K562 (cell line): Measurements from ENCODE around the gene NBEAL2. TPM values are rescaled to one million over a fixed set of nuclear protein-coding genes. Genes with fewer than 3 reads are reported as not detected.
A peak's percentile ranks its signal among the peaks of the same experiment; 100 is the strongest.

Source experiments
- ATAC-seq: fragments of 200-7000 bp; cut with Tn5 transposase; 3 replicates; pipeline ENCODE4 v1.9.1; 2020; ENCODE audit warnings: moderate library complexity
- BruUV-seq: library from RNA; stranded (reverse); fragments of 400-500 nt; replicated peaks from 2 replicates; lab custom pipeline; 2021; lab: Mats Ljungman, UMichigan
- CTCF ChIA-PET: fragments of 300-600 bp; formaldehyde crosslinking; extraction: SDS; loops from one replicate; lab custom pipeline; 2021; ENCODE audit warnings: low intra/inter-chr PET ratio; lab: Yijun Ruan, JAX
- POLR2A ChIA-PET: fragments of 300-600, 350-650 bp; sonication (Branson Sonifier 250); formaldehyde crosslinking; extraction: SDS; loops from one replicate; lab custom pipeline; 2021; ENCODE audit warnings: antibody characterized with exemption, inconsistent platforms; lab: Yijun Ruan, JAX
- DNase-seq, 4 experiments: peaks; one replicate each; pipeline versions ENCODE4 v3.0.0 to v3.0.0-alpha.2; 2011 to 2018; ENCODE audit warnings: low spot score in 3 of 4, mixed read lengths in 3 of 4; ENCODE audit errors: extremely low read depth in 1 of 4
- FAIRE-seq: peaks from 2 replicates; lab custom pipeline; 2011; peaks lifted over from hg19 to GRCh38; lab: Jason Lieb, UNC
- H2AFZ ChIP-seq: 2 replicates; pipeline ENCODE4 v1.6.0; 2011; ENCODE audit warnings: low read depth, low read length, control low read depth, inconsistent platforms
- H3K27ac ChIP-seq: fragments of 200-600 bp; 3 replicates; pipeline ENCODE4 v1.8.0; 2011; ENCODE audit warnings: low read depth, mild to moderate bottlenecking, control low read depth, inconsistent platforms, low read length, moderate library complexity, mixed read lengths; ENCODE audit errors: extremely low read depth
- H3K27me3 ChIP-seq, 2 experiments: fragments of 300-600 bp in 1 of 2; 2 replicates in 1 of 2; 3 replicates in 1 of 2; pipeline versions ENCODE4 v1.6.0 to v1.8.0; 2011; ENCODE audit warnings: inconsistent platforms in 2 of 2, low read length in 2 of 2, mild to moderate bottlenecking in 1 of 2, mixed read lengths in 1 of 2, moderate library complexity in 1 of 2; ENCODE audit not compliant: control insufficient read depth in 2 of 2, insufficient read depth in 2 of 2
- H3K36me3 ChIP-seq: fragments of 300-600 bp; 3 replicates; pipeline ENCODE4 v1.8.0; 2011; ENCODE audit warnings: mild to moderate bottlenecking, low read length, inconsistent platforms; ENCODE audit not compliant: control insufficient read depth, insufficient read depth
- H3K4me1 ChIP-seq, 2 experiments: fragments of 200-600 bp in 1 of 2; replicated peaks in 1 of 2; 2 replicates in 1 of 2; 3 replicates in 1 of 2; pipeline versions ENCODE4 v1.5.1 to v1.8.0; 2011; ENCODE audit warnings: inconsistent platforms in 2 of 2, low read length in 2 of 2, mild to moderate bottlenecking in 1 of 2, mixed read lengths in 1 of 2, moderate library complexity in 1 of 2; ENCODE audit not compliant: control insufficient read depth in 2 of 2, insufficient read depth in 2 of 2
- H3K4me2 ChIP-seq: 2 replicates; pipeline ENCODE4 v1.6.1; 2011; ENCODE audit warnings: low read length, control low read depth, inconsistent platforms, mixed read lengths; ENCODE audit not compliant: insufficient read depth
- H3K4me3 ChIP-seq: fragments of 200-600 bp; sonication (generic), shearing (Covaris generic); 2 replicates; pipeline ENCODE4 v1.5.1; 2016; ENCODE audit warnings: control low read depth, inconsistent platforms
- H3K79me2 ChIP-seq: fragments of 200-600 bp; 3 replicates; pipeline ENCODE4 v1.8.0; 2011; ENCODE audit warnings: low read length, inconsistent platforms; ENCODE audit not compliant: control insufficient read depth, insufficient read depth
- H3K9ac ChIP-seq, 2 experiments: 2 replicates each; pipeline versions ENCODE4 v1.6.0 to v1.6.1; 2011; ENCODE audit warnings: low read depth in 2 of 2, low read length in 2 of 2, control low read depth in 1 of 2, inconsistent platforms in 1 of 2, mild to moderate bottlenecking in 1 of 2, mixed read lengths in 1 of 2; ENCODE audit not compliant: insufficient read depth in 1 of 2
- H3K9me1 ChIP-seq: one replicate; pipeline ENCODE4 v1.6.0; 2011; ENCODE audit warnings: inconsistent platforms, mild to moderate bottlenecking, low read length, moderate library complexity; ENCODE audit not compliant: control insufficient read depth, insufficient read depth
- H3K9me3 ChIP-seq: replicated peaks from 2 replicates; pipeline ENCODE4 v1.5.1; 2011; ENCODE audit warnings: low read depth, low read length, inconsistent platforms; ENCODE audit not compliant: control insufficient read depth, insufficient read depth
- H4K20me1 ChIP-seq: replicated peaks from 2 replicates; pipeline ENCODE4 v1.6.1; 2011; ENCODE audit warnings: low read length, inconsistent platforms, mixed read lengths; ENCODE audit not compliant: control insufficient read depth, insufficient read depth
- CEBPB ChIP-seq: fragments of 450-650 bp; IDR thresholded peaks from 2 replicates; pipeline ENCODE4 v1.6.1; 2016; ENCODE audit warnings: missing genetic modification characterization, missing compliant biosample characterization
- CEBPG ChIP-seq, 3 experiments: fragments of 200-800 bp in 1 of 3; sonication (Bioruptor generic) in 1 of 3; sonication (generic) in 1 of 3; formaldehyde crosslinking in 1 of 3; IDR thresholded peaks in 2 of 3; conservative IDR thresholded peaks in 1 of 3; 2 replicates each; pipeline versions ENCODE4 v1.6.1 to v1.8.0; 2016 to 2022; ENCODE audit warnings: missing compliant biosample characterization in 2 of 3, missing genetic modification characterization in 2 of 3, mild to moderate bottlenecking in 1 of 3, missing genetic modification reagents in 1 of 3
- MEF2D ChIP-seq: conservative IDR thresholded peaks from 2 replicates; pipeline ENCODE4 v1.6.1; 2016; ENCODE audit warnings: low read depth, missing genetic modification characterization, missing compliant biosample characterization
- WGBS: fragments of 100-300 bp; shearing (Covaris generic); methylation state at CpG from one replicate; pipeline ENCODE4 v1.1.6; 2016; ENCODE audit warnings: low coverage, mixed read lengths; ENCODE audit not compliant: insufficient coverage; ENCODE audit errors: missing lambda C conversion rate; 5-methylcytosine and 5-hydroxymethylcytosine counted together
- in situ Hi-C: fragments of 300-500 bp; cut with MboI; formaldehyde crosslinking; loops from 4 replicates; pipeline ENCODE4 v1.15.0; 2018; ENCODE audit warnings: inconsistent platforms, mixed read lengths
- intact Hi-C: fragments of 100-400 bp; cut with micrococcal nuclease; formaldehyde crosslinking; loops from 2 replicates; pipeline ENCODE4 v1.14.2; 2022
- polyA plus RNA-seq, 8 experiments: library from polyadenylated mRNA; depleted of rRNA in 4 of 8; stranded (reverse) in 5 of 8; unstranded in 3 of 8; fragments of >200 nt; fragmentation: Nextera tagmentation in 2 of 8; fragmentation: Illumina TruSeq in 1 of 8; extraction: Ambion mirVana in 2 of 8; extraction: Trizol in 1 of 8; gene quantifications; 2 replicates each; pipeline versions ENCODE4 v1.2.1 to v1.2.3, GENCODE V29; 2011 to 2014; ENCODE audit warnings: inconsistent platforms in 1 of 8, missing spikeins in 1 of 8
- total RNA-seq, 7 experiments: library from RNA; depleted of rRNA in 6 of 7; stranded (reverse); fragments of >200 nt in 6 of 7; fragmentation: Illumina TruSeq in 2 of 7; extraction: Trizol in 2 of 7; gene quantifications; 2 replicates each; pipeline versions ENCODE4 v1.2.1 to v1.2.3, GENCODE V29; 2011 to 2021; ENCODE audit warnings: low replicate concordance in 1 of 7

NBEAL2 gene
- total and polyA plus RNA-seq, 9 of the 15 experiments (the other 6 are each of a cell fraction or from before 2014, with no cell fraction given), result 0.06 to 114 (median 29.6) TPM

DNA sequence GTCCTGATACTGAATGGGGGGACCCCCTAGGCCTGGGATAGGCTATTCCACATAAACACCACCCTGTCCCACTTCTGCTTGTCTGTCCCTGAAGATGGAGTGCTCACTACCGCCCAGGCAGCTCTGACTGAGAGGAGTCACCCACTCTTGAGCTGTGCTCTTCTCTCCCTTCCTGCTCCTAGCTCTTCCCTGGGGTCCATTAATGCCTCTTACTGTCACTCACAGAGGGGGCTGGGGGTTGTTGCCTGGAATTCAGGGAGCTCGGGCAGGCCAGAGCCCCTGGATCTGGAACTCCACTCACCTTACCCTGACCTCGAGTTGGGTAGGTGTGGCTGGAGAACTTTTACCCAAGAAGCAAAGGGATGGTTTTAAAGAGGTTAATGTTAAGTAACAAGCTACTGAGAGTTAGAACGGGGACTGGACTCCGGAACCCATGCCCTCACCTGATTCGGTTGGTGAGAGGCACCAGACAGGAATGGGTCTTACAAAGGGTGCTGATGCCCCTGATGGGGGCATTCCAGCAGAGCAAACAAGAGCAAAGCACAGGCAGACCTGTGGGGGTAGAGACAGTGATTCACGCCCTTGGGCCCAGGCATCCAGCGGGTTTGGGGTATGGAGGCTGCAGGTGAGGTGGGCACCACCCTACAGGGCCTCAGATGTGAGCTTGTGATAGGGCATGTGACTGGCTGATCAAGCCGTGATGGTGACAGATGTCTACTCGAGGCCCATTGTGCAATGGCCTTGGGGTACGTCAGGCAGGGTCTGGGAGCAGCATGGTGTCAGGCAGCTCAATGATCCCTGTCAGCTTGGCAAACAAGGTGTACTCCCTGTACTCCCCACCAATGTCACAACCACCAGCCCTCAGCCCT lies 5.4 kb downstream of the NBEAL2 start:
- BruUV-seq, result no TSS peak
- H3K4me3 ChIP-seq, result no peak overlapping the region
- H3K4me2 ChIP-seq, result no peak overlapping the region
- DNase-seq, result no peak
- in situ Hi-C loops, result no loop called here
- peaks cover 66% of the 10 kb centered on the region for H3K79me2 ChIP-seq
- ChIA-PET POLR2A (interaction anchor here (0.5 to 2.0 kb wide), 5 partner anchors 9 to 1714 kb away, joined by 3 to 7 read pairs (median 4); no protein-coding TSS in a partner anchor), CTCF (no interaction called here)
- H3K9me1 ChIP-seq, result peaks cover 5% of the 10 kb centered on the region
- FAIRE-seq, result no peak
- no peaks in the 10 kb centered on the region for H3K9me3 ChIP-seq
- TF ChIP-seq MEF2D (tag), result no peak
- TF ChIP-seq CEBPB, result peak; percentile 61
- TF ChIP-seq CEBPG (CRISPR knock-in tag; IDR thresholded peaks at IDR 0.05), result 0 out of 2 replicates have a peak, but pooled peaks have one; percentile 26
- peak in 1 of 2 experiments; percentile 38; a peak in 1 of 4 replicates for TF ChIP-seq CEBPG (tag; conservative IDR thresholded peaks at IDR 0.05 in 1 of 2, IDR thresholded peaks at IDR 0.05 in 1 of 2)
- 78% methylated on average over 10 of the region's 11 CpGs for WGBS
- peaks cover 15% of the 10 kb centered on the region; the same call in 2 of the 3 replicates for H3K36me3 ChIP-seq
- no peaks in the 10 kb centered on the region for H4K20me1 ChIP-seq
- peaks cover 44 to 78% of the 10 kb centered on the region in 2 experiments for H3K4me1 ChIP-seq
- peak overlapping the region in 1 of 2 experiments; percentile 95; a peak in 2 of 4 replicates for H3K9ac ChIP-seq
- intact Hi-C loops, result no loop called here
- no peak overlapping the region for H2AFZ ChIP-seq
- no peak overlapping the region; the same call in 2 of the 3 replicates for H3K27ac ChIP-seq
- ATAC-seq, result no peak
- no peaks in the 10 kb centered on the region for H3K27me3 ChIP-seq
